GM10248 (cell line): Measurements from ENCODE around the gene SLC7A8.
"Not testable (repeated sequence)": the region's sequence is repeated elsewhere in the genome, so short reads cannot be mapped to it uniquely, and the experiment has no call there.

Experiments
- CTCF ChIA-PET: fragments of 300-600 bp; sonication (Branson Sonifier 250); formaldehyde crosslinking; extraction: SDS; loops from one replicate; lab custom pipeline; 2021; ENCODE audit warnings: antibody characterized with exemption; lab: Yijun Ruan, JAX
- POLR2A ChIA-PET: fragments of 350-650 bp; sonication (Branson Sonifier 250); formaldehyde crosslinking; extraction: SDS; loops from one replicate; lab custom pipeline; 2020; ENCODE audit warnings: antibody characterized with exemption; lab: Yijun Ruan, JAX
- DNase-seq: peaks from one replicate; pipeline ENCODE4 v3.0.0; 2012; ENCODE audit errors: extremely low spot score
- CTCF ChIP-seq: IDR thresholded peaks from 2 replicates; pipeline ENCODE4 v1.5.1; 2012; ENCODE audit warnings: mild to moderate bottlenecking, low read depth; ENCODE audit errors: extremely low read depth, missing control alignments, control extremely low read depth

SLC7A8 gene

DNA sequence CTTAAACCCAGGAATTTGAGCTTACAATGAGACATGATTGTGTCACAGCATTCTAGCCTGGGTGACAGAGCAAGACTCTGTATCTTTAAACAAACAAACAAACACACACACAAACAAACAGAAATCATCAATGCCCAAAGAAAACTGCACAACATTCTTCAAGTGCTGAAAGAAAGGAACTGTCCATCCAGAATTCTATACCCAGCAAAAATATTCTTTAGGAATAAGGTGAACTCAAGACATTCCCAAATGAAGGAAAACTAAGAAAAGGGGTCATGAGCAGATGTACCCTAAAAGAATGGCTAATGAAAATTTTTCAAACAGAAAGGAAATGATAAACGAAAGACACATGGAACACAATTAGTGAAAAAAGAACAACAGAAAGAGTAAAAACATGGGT lies 32.0 kb upstream of the SLC7A8 start:
- no peak for DNase-seq

GRCh38 chr14:23209651-23210423 lies 26.4 kb upstream of the SLC7A8 start:
- no peak for DNase-seq
- POLR2A ChIA-PET, result no interaction called here
- CTCF ChIA-PET, result interaction anchor here (2.0 kb wide), 1 partner anchor 133 kb away, joined by 5 read pairs; no protein-coding TSS in a partner anchor
- no peak for TF ChIP-seq CTCF

More for the DNA sequence above, 32.0 kb upstream of the SLC7A8 start:
- ChIA-PET POLR2A (no interaction called here), CTCF (no interaction called here)
- TF ChIP-seq CTCF, result no peak

DNA sequence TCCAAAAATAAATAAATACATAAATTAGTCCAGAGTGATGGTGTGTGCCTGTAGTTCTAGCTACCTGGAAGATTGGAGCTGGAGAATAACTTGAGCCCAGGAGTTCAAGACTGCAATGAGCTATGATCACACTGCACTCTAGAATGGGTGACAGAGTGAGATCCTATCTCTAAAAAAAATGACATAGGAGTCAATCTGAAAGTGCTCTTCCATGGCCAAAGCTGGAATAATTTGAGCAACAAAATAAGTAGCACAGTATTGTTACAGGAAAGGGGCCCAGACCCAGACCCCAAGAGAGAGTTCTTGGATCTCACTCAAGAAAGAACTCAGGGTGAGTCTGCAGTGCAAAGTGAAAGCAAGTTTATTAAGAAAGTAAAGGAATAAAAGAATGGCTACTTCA lies 24.9 kb upstream of the SLC7A8 start:
- CTCF ChIA-PET, result interaction anchor here (0.7 to 1.5 kb wide), 4 partner anchors 9 to 22 kb away, joined by 3 to 6 read pairs (median 3); no protein-coding TSS in a partner anchor
- POLR2A ChIA-PET, result no interaction called here
- no peak for TF ChIP-seq CTCF
- DNase-seq, result no peak

DNA sequence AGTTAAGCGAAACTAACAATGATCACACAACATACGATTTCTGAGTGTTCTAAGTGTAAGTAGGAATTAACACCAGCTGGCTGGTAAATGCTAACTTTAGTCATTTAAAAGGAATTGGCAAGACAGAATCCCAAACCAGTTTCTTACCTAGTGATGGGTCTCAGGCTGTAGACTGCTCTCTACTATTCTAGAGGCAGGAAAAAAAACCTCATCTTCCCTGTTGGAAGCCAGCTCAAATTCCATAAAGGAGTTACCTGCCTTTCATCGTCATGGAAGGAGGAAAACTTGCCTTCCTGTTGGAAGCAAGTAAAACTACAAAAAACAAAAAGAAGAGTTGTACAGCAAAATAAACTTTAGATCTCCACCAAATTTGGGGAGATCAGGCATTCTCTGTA lies 23.7 kb upstream of the SLC7A8 start:
- no peak for DNase-seq
- CTCF ChIA-PET, result interaction anchor here (1.4 to 1.5 kb wide), 2 partner anchors 19 to 21 kb away, joined by 3 to 6 read pairs; no protein-coding TSS in a partner anchor
- POLR2A ChIA-PET, result no interaction called here
- no peak for TF ChIP-seq CTCF

GRCh38 chr14:23206422-23207145 lies 23.1 kb upstream of the SLC7A8 start:
- no peak for DNase-seq
- no peak for TF ChIP-seq CTCF
- ChIA-PET POLR2A (no interaction called here), CTCF (interaction anchor here (1.0 to 1.7 kb wide), 5 partner anchors 10 to 20 kb away, joined by 3 to 6 read pairs (median 4); no protein-coding TSS in a partner anchor)

- CTCF ChIA-PET, result no interaction called here
- no peak for DNase-seq
- TF ChIP-seq CTCF, result no peak
- POLR2A ChIA-PET, result no interaction called here
Measured at GRCh38 chr14:23202001-23202400, 18.5 kb upstream of the SLC7A8 start.

DNA sequence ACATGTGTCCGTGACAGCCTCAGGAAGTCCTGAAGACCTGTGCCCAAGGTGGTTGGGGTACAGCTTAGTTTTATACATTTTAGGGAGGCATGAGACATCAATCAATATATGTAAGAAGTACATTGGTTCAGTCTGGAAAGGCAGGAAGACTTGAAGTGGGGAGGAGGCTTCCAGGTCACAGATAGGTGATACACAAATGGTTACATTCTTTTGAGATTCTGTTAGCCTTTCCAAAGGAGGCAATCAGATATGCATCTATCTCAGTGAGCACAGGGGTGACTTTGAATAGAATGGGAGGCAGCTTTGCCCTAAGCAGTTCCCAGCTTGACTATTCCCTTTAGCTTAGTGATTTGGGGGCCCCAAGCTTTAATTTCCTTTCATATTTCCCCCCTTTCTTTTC lies 15.7 kb upstream of the SLC7A8 start:
- CTCF ChIA-PET, result interaction anchor here (1.2 to 1.3 kb wide), 4 partner anchors 9 to 78 kb away, joined by 3 to 4 read pairs (median 3); no protein-coding TSS in a partner anchor
- DNase-seq, POLR2A ChIA-PET: not testable (repeated sequence)

GRCh38 chr14:23196487-23196886 lies 13.0 kb upstream of the SLC7A8 start:
- DNase-seq, POLR2A ChIA-PET, CTCF ChIA-PET: not testable (repeated sequence)
